GM19455 (cell line): ENCODE data around the gene PDE3A.

Source experiments
- ATAC-seq: cut with Tn5 transposase; IDR thresholded peaks from one replicate; pipeline ENCODE4 v1.9.1; 2021; ENCODE audit not compliant: unreplicated experiment

Gene PDE3A

GRCh38 chr12:20453756-20454310 is 85.5 kb downstream of the PDE3A start:
- ATAC-seq, result no peak

GRCh38 chr12:20455001-20455706 is 86.8 kb downstream of the PDE3A start:
- no peak for ATAC-seq

GRCh38 chr12:20457582-20457981 is 89.2 kb downstream of the PDE3A start:
- no peak for ATAC-seq

GRCh38 chr12:20458011-20458410 is 89.7 kb downstream of the PDE3A start:
- ATAC-seq, result no peak

- ATAC-seq, result no peak
Measured at GRCh38 chr12:20459920-20460319, 91.6 kb downstream of the PDE3A start.

- ATAC-seq, result no peak
Measured at GRCh38 chr12:20460956-20461355, 92.6 kb downstream of the PDE3A start.

GRCh38 chr12:20463913-20464524 is 95.7 kb downstream of the PDE3A start:
- no peak for ATAC-seq

GRCh38 chr12:20469300-20469699 is 101.0 kb downstream of the PDE3A start:
- no peak for ATAC-seq

- ATAC-seq, result no peak
Measured at GRCh38 chr12:20469756-20470155, 101.4 kb downstream of the PDE3A start.

GRCh38 chr12:20472102-20472782 is 103.9 kb downstream of the PDE3A start:
- no peak for ATAC-seq

GRCh38 chr12:20473133-20473532 is 104.8 kb downstream of the PDE3A start:
- ATAC-seq, result no peak

- no peak for ATAC-seq
Measured at GRCh38 chr12:20474016-20474415, 105.7 kb downstream of the PDE3A start.

GRCh38 chr12:20474443-20474842 is 106.1 kb downstream of the PDE3A start:
- no peak for ATAC-seq

GRCh38 chr12:20475542-20475941 is 107.2 kb downstream of the PDE3A start:
- ATAC-seq, result no peak

GRCh38 chr12:20476551-20476950 is 108.2 kb downstream of the PDE3A start:
- ATAC-seq, result no peak

GRCh38 chr12:20477255-20477654 is 108.9 kb downstream of the PDE3A start:
- ATAC-seq, result no peak

- no peak for ATAC-seq
Measured at GRCh38 chr12:20477672-20478071, 109.3 kb downstream of the PDE3A start.

GRCh38 chr12:20482491-20483054 is 114.2 kb downstream of the PDE3A start:
- ATAC-seq, result no peak

GRCh38 chr12:20483776-20484175 is 115.4 kb downstream of the PDE3A start:
- no peak for ATAC-seq

GRCh38 chr12:20486233-20486632 is 117.9 kb downstream of the PDE3A start:
- no peak for ATAC-seq

- ATAC-seq, result no peak
Measured at GRCh38 chr12:20487519-20487918, 119.2 kb downstream of the PDE3A start.

GRCh38 chr12:20489645-20490044 is 121.3 kb downstream of the PDE3A start:
- ATAC-seq, result no peak
